CD4-positive, alpha-beta T cell treated with Interleukin-4 for 4 hours (primary cell): ENCODE measurements around the gene FNDC11.
"Not testable (repeated sequence)": the region's sequence is repeated elsewhere in the genome, so short reads cannot be mapped to it uniquely, and the experiment has no call there.

Source experiments
- DNase-seq: peaks from one replicate; pipeline ENCODE4 v3.0.0-alpha.2; 2020

Gene FNDC11

DNA sequence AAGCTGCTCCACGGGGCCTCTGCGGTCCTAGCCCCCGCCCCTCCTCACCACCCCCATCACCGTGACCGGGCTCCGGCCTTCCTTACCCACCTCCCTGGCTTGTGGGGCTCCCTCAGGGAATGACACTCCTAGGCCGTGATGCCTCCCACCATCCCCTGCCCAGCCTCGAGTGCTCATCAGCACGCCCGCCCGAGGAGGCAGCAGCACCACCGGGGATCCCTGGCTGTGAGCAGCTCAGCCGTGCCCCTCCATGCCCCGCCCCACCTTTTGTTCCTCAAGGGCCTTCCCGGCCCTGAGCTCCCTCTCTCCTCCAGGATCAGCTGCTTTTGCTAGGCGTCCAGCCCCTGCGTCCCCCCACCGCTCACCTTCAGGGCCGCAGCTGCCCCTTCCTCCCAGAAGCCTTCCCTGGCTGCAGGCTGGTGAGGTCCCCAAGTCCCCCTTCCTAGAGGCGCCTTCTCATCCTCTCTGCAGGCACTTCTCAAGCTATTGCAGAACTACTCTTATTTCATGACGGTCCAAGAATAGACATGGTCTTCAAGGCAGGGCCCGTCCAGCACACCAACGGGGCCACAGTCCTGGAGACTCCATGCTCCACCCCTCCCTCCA lies 3.0 kb downstream of the FNDC11 start:
- DNase-seq, result no peak

DNA sequence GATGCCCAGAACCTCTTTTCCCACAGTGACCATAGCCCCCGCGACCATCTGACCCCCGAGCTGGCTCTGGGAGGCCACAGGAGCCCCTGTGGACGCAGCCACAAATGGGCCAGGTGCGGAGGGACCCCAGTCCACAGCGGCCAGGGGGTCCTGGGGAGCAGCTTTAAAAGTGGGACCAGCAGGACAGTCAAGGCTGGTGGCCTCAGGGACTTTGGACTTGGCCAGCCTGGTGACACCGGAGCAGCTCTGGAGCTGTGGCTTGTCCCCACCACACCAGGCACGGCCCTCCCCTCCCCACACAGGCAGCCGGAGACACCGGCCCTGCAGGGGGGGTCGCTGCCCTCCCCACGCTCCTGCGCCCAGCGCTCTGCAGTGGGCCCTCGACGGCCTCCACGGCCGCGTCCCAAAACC lies 3.5 kb downstream of the FNDC11 start:
- DNase-seq, result no peak

GRCh38 chr20:63558804-63559484 lies 5.0 kb downstream of the FNDC11 start:
- DNase-seq, result no peak

- DNase-seq, result not testable (repeated sequence)
Measured at GRCh38 chr20:63559485-63560332, 5.8 kb downstream of the FNDC11 start.

GRCh38 chr20:63560333-63560805 lies 6.4 kb downstream of the FNDC11 start:
- DNase-seq, result no peak

GRCh38 chr20:63560856-63561609 lies 7.1 kb downstream of the FNDC11 start:
- DNase-seq, result no peak

GRCh38 chr20:63561624-63562396 lies 7.9 kb downstream of the FNDC11 start:
- DNase-seq, result no peak

DNA sequence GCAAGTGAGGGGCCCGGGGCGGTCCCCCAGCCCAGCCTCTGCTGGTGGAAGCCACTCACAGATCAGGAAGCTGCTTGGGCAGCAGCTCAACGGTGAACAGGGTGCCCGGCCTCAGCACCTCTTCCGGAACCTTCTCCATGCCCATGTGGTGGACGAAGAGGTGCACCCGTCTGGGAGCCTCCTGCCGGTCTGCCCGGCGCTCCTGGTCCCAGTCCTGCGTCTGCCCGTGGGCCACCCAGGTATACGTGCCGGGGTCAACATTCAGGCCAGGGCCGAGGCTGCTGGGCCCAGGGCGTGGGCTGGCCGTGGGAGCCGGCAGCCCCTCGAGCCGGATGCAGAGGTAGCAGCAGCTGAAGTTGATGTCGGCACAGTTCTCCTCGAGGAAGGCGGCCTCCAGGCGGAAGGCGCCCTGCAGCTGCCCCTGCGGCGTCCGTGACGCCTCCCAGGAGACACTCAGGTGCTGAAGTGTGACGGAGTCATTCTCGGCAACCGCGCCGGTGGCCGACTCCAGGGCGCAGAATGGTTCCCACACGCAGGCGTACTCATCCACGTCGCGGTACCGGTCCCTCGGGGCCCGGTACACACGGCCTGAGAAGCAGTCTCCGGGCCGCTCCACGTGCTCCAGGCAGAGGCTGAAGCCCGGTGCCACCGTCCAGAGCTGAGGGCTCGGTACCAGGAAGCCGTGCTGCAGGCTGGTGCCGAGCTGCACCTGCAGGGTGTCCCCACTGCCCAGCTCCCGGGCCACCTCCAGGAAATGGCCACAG lies 8.7 kb downstream of the FNDC11 start:
- DNase-seq, result no peak

DNA sequence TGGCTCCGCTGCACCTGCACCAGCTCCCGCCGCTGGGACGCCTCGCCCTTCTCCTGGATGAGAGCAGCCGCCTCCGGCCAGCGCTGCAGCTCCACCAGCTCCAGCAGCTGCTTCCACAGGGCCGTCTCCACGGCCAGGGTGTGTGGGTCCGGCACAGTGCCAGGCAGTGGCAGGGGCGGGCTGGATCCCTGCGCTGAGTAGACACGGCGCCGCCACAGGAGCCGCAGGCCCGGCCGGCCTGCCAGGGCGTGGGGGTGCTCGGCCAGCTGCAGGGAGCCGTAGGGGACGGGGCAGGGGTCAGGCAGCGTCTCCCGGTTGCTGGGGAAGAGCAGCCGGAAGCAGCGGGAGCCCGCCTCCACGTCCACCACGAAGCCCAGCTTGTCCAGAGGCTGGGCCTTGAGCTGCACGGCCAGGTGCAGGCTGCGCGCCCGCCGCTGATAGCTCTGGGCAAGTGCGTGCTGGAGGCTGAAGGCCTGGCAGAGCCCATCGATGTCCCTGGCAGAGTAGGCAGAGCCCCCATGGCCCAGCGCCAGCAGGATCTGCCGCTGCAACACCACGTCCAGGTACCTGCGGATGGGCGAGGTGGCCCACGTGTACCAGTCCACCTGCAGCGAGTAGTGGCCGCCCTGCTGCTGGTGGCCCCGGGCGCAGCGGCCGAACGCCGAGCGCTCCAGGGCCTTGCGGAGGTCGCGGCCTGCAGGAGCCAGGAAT lies 9.4 kb downstream of the FNDC11 start:
- DNase-seq, result no peak

- no peak for DNase-seq
Measured at GRCh38 chr20:63564036-63564810, 10.3 kb downstream of the FNDC11 start.

DNA sequence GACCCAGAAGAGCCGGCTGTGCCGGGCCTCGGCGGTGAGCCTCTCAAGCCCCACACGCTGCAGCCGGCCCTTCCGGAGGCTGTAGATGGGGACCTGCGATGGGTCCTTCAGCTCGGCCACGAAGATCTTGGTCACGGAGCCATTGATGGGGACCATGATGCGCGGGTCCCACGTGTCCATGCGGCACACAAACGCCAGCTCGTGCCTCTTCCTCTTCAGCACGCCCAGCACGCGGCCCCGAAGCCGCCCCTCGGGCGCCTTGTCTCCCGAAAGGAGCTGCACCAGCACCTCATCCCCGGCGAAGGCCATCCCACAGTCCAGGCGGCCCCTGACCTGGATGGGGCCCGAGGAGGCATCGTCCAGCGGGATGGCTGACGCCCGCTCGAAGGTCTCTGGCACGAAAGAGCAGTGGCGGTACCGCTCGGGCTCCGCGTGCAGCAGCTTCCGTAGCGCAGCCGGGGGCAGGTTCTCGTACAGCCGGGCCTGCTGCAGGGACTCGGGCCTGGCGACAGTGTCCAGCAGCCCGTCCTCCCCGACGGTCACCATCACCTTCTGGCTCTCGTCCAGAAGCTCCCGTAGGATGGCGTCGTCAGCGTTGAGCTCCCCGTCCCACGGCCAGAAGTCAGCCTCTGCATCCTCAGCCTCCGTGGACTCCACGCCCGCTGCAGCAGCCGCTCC lies 11.2 kb downstream of the FNDC11 start:
- DNase-seq, result no peak

GRCh38 chr20:63565699-63566335 lies 11.9 kb downstream of the FNDC11 start:
- DNase-seq, result no peak

GRCh38 chr20:63566395-63567135 lies 12.6 kb downstream of the FNDC11 start:
- DNase-seq, result no peak

- DNase-seq, result peak; percentile 3
Measured at GRCh38 chr20:63567136-63567385, 13.1 kb downstream of the FNDC11 start.

DNA sequence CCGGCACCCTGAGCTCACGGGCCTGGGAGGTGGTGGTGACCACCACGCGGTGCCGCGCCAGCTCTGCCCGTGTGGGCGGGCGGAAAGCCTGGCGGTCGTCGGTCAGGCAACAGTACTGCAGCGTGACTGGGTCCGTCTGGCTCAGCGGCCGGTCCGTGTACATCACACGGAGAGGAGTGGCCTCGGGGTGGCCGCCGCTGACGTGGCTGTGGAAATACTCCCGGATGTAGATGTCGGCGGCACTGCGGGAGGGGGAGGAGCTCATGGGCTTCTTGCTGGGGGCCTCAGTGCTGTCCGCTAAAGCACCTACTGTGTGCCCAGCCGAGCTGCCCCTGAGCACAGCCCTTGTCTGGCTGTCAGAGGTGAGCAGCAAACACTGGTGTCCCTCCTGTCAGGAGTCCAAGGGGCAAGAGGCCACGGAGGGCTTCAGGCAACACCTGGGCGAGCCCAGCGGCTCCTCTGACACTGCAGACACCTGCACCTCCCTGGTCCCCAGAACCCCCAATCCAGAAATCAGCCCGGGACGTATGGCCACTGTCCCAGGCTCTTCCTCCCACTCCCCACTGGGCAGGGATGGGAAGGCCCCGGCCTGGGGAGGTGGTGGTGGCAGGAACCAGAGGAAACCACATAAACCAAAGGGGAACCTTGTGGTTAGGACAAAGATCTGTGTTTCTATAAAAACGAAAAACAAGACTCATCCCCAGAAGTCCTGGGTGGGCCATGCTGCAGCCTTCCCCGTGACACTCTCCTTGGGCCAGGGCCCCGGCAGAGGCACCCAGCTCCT lies 13.6 kb downstream of the FNDC11 start:
- peak; percentile 61 for DNase-seq

DNA sequence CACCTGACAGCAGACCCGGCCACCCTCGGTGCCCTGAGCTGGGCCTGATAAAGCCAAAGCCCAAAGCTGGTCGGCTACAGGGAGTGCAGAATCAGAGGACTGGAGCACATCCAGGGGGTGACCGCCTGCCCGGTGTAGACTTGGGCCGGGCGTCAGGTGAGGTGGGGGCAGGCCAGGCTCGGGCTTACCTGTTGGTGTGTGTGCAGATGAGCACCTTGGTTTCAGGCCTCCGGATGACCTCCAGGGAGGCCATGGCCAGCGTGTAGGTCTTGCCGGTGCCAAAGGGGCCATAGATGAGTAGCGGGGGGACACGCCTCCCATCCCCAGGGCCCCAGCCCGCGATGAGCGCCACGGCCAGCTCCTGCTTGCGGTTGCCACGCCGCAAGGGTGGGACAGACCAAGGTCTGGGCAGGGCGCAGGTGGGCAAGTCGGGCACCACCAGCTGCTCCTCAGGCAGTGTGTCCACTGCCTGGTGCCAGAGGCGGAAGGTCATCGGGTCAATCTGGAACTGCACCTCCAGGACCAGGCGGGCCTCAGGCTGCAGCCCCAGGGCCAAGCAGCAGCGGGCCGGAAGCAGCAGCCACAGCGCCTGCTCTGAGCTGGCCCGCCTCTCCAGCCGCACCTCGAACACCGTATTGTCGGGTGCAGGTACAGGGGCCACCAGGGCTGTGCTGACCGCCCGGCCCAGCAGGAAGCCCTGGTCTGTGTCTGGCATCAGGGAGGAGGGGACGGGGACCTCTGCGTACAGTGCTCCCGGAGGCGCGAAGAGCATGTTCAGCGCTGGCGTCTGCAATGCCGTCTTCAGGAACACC lies 14.4 kb downstream of the FNDC11 start:
- no peak for DNase-seq
